NCI-H1092 (cell line): ENCODE data around the gene RPA1.
"Not testable (repeated sequence)": the region's sequence is repeated elsewhere in the genome, so short reads cannot be mapped to it uniquely, and the experiment has no call there.

ENCODE experiments used
- DNase-seq: peaks from one replicate; lab custom pipeline; 2025; lab: John Stamatoyannopoulos, UW

The RPA1 gene

GRCh38 chr17:1829592-1830257 is at the start of gene RPA1, which contains the start of gene SMYD4:
Gene RPA1, plus strand, starts transcription at chr17:1830005. Its CDS starts 89 bp downstream, at chr17:1830094.
Gene SMYD4, minus strand, starts transcription at chr17:1829902. Its CDS starts 1,908 bp downstream, at chr17:1827994.
- DNase-seq, result peak; percentile 51

GRCh38 chr17:1782171-1782567 is 47.6 kb upstream of the RPA1 start:
- no peak for DNase-seq

DNA sequence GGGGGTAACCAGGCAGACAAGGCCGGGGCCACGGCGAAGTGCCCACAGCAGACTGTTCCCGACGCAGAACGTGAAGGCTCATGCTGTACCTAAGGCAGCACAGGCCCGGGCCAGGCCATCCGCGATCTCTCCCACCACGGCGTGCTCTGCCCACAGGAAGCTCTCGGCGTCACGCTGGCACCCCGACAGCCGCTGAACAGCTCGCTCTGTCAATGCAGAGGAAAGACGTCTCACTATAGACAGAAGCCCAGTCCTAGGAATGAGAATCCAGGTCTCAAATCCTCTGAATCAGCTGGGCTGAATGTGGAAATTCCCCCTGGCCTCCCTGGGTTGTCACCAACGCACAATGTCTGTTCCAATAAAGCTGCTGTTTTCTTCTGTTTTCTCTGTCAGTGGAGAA is 46.5 kb upstream of the RPA1 start:
- DNase-seq, result no peak

- DNase-seq, result no peak
These were observed 45.8 kb upstream of the RPA1 start for GRCh38 chr17:1783834-1784611.

DNA sequence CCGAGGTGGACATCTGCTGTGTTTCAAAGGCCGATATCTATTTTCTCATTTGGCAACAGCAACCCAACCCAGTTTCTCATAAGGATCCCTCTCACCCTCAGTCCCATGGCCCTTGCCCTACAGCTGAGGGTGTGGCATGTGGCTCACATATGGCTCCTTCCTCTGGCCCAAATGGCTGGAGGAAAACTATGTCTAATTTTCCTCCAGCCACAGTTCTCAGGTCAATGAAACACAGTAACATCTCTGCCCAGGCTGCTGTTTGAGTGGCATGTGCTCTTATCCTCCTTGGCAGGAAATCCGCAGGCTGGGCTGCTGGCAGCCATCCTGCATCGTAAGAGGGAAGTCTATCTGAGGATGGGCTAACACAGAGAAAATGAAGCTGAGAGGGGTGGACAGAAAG is 43.9 kb upstream of the RPA1 start:
- DNase-seq, result no peak

DNA sequence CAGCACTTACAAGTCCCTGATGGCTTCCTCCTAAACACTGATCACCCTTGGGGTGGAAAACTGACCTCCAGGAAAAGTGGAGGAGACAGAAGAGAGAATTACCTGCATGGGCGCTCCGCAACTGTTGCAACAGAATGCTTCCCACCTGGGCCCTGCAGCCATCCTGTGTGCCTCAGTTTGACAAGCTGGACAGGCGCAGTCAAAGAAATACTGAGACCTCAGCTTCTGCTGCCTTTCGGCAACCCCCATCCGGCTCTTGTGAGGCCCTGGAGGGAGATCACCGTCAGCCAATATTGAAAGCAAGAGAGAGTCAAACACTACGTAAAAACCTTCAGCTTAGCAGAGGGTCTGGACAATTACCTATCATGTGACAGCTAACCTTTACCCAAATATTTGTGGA is 43.1 kb upstream of the RPA1 start:
- no peak for DNase-seq

- no peak for DNase-seq
These were observed 42.4 kb upstream of the RPA1 start for GRCh38 chr17:1787301-1787902.

DNA sequence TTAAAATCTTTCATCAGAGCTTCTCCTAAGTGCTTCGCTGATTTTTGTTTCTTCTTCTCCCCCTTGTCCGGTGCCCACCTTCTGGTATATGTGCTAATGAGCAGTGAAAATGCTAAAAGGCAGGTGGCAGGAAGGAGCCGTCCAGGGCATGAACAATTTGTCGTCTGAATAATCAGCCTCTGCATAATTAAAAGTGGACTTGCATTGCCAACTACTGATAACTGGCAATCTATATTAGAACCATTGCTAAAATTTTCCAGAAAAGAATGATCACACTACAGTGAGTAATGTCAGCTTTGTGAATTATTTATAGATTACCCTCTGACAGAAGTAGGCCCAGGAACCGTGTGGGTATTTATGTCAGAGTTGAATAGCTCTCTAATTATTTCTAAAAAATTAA is 39.9 kb upstream of the RPA1 start:
- DNase-seq, result no peak

DNA sequence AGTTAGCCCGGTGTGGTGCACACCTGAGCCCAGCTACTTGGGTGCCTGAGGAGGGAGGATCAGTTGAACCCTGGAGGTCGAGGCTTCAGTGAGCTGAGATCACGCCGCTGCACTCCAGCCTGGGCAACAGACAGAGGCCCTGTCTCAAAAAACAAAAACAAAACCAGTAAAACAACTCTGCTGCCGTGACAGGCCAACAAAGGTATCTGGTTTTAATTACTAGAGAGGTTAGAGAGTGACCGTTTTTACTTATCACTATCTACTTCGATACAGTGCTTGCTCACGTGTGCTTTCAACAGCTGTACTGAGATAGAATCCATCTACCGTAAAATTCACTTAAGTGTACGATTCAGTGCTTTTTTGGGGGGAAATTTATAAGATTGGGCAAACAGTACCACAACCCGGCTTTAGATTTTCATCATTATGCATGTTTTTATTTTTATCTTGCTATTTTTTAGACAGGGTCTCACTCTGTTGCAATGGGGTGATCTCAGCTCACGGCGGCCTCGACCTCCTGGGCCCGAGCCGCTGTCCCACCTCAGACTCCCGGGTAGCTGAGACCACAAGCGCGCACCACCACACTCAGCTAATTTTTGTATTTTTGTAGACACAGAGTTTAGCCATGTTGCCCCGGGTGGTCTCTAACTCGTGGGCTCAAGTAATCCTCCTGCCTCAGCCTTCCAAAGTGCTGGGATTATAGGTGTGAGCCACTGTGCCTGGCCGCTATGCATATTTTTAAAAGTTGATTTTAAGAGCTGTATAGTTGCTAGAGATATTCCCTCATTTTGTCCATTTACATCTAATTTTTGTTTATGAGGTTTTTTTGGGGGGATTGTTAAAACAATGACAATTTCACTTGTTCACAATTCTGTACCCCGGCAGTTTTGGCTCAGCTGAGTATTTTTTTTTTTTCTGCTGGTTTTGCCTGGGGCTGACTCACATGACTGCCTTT is 37.0 kb upstream of the RPA1 start:
- no peak for DNase-seq

- no peak for DNase-seq
These were observed 36.4 kb upstream of the RPA1 start for GRCh38 chr17:1793447-1793806.

DNA sequence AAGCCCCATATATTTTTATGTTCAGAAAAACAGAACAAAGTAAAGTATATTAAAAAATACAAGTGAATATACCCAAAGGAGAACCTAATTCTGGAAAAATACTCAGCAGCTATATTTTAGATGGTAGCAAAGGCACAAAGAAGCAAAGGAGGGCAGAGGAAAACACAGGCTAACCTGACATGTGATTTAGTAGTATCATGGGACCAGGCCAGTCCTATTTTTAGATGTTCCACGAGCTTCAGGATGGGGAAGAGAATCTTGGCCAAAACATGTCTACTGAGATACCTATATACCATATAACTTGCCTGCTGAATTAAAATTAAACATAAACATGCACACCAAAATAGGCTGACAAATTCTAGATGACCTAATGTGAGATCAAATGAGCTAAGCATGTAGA is 33.0 kb upstream of the RPA1 start:
- no peak for DNase-seq

DNA sequence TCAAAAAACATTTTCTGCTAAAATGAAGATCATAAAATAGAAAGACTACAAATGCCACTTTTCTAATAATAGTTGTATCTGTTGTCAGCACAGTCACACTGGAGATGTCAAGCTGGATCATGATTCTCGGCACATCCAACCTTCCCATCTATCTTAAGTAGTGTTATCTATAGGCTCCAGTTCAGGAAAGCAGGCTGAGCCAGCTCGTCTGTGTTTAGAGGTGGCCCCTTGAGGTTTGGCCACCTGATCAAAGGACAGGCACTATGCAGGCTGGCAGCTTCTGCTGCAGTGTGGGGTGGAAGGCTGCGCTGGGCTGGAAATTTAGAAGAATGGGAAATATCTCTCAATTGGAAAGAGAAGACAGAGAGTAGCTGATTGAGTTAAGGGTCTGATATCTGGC is 32.5 kb upstream of the RPA1 start:
- DNase-seq, result no peak

DNA sequence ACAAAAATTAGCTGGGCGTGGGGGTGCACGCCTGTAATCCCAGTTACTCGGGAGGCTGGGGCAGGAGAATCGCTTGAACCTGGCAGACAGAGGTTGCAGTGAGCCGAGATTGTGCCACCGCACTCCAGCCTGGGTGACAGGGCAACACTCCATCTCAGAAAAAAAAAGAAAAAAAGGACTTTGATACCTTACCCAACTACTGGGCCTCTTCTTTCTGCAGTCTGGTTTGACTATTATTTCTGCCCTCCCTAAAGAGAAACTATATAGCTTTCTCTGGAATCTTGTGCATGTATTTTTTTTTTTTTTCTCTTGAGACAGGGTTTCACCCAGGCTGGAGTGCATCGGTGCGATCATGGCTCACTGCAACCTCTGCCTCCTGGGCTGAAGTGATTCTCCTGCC is 32.0 kb upstream of the RPA1 start:
- not testable (repeated sequence) for DNase-seq

DNA sequence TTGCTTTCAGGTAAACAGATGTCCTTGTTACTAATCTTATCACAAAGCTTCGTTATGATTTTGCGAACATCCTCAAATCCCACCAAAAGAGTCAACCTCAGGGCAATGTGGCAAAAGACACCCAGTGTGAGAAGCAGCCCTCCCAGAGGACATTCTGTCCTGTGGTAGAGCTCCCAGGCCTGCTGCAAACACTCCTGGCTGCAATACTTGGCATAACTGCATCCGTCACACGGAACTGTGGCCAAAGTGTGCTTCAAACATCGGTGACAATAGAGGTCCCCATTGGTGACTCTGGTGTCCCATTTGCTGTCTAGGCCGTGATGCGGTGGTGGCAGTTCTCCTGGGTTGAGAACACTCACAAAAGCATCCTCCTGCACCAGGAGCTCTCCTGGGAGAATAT is 29.6 kb upstream of the RPA1 start:
- DNase-seq, result no peak

- DNase-seq, result no peak
These were observed 29.1 kb upstream of the RPA1 start for GRCh38 chr17:1800712-1801111.

DNA sequence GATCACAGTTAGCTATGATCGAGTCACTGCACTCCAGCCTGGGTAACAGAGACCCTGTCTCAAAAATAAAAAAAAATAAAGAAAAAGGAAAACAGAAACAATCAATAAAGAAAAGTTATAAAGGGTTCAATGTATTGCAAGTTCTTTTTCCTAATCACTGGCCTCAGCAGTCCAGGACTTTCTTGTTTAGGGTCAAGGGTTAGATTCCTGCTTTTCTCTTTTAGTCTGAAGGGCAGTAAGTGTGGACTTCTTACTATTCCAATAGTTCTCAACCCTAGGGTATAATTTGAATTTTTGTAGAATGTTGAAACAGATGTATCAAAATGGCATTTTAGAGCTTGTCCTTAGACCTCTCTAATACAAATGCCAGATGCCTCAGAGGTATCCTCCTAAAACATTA is 27.4 kb upstream of the RPA1 start:
- DNase-seq, result no peak

GRCh38 chr17:1803280-1803679 is 26.5 kb upstream of the RPA1 start:
- no peak for DNase-seq

GRCh38 chr17:1807890-1808289 is 21.9 kb upstream of the RPA1 start:
- DNase-seq, result no peak

DNA sequence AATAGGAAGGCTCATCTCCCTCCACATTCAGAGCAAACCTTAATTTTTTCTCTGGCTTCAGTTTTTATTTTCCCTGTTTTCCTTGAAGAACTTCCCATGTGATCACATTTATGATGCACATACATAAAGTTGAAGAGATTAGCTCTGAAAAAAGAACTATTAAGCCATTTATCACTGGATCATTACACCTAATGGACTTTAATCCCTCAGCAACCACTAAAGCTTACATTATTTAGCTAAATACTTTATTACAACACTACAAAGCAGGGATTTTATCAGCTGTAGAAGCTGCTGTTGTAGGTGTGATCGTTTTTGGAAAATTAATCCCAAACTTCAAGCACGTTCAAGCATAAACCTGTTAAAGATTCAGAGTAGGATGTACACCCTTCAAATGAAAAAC is 21.2 kb upstream of the RPA1 start:
- DNase-seq, result no peak

DNA sequence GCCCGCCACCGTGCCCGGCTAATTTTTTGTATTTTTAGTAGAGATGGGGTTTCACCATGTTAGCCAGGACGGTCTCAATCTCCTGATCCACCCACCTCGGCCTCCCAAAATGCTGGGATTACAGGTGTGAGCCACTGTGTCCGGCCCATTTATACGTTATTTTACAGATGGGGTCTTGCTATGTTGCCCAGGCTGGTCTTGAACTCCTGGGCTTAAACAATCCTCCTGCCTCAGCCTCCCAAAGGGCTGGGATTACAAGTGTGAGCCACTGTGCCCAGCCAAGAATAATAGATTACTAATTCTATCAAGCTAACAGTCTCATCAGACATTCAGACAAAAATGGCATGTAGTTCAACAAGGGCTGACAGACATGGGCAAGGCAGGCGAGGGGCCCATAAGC is 20.0 kb upstream of the RPA1 start:
- not testable (repeated sequence) for DNase-seq

DNA sequence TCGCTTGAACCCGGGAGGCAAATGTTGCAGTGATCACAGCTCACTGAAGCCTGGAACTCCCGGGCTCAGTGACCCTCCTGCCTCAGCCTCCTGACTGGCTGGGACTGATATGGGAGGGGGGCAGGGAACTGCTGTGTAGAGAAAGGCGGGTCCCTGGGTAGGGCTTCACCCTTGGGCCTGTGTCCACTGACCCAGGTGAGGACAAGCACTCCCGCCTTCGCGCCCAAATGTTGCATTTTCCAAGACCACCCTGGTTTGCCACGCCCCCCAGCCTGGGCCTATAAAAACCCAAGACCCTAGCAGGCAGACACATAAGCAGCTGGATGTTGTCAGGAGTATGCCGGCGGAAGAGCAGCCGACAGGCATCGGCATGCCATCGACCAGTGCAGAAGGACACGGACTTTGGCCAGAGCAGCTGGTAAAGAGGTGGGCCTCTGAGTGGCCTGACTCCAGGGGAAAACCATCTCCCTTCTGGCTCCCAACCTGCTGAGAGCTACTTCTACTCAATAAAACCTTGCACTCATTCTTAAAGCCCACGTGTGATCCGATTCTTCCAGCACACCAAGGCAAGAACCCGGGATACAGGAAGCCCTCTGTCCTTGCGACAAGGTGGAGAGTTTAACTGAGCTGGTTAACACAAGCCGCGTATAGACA is 19.2 kb upstream of the RPA1 start:
- DNase-seq, result no peak

GRCh38 chr17:1813088-1813487 is 16.7 kb upstream of the RPA1 start:
- no peak for DNase-seq
